Measurements from ENCODE around the gene CRYGN.

DNA sequence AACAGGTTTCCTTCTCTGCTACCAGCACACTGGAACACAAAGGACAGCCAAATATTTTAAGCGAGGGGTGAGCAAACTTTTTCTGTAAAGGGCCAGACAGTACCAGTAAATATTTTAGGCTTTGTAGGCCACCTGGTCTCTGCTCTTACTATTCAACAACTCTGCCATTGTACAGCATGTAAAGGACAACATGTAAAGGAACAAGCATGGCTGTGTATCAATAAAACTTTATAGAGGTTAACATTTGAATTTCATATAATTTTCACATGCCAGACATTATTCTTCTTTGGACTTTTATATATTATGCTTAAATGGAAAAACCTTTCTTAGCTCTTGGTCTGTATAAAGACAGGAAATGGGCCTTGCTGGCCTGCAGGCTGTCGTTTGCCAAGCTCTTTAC lies 49.6 kb upstream of the CRYGN start:
- TF ChIP-seq POLR2A (IDR thresholded peaks at IDR 0.05; ENCODE audit: extremely low read depth, insufficient read length) (no peak), MYC (IDR thresholded peaks at IDR 0.05; ENCODE audit: low read depth, low read length) (no peak)
- TF ChIP-seq, protein P1, sequence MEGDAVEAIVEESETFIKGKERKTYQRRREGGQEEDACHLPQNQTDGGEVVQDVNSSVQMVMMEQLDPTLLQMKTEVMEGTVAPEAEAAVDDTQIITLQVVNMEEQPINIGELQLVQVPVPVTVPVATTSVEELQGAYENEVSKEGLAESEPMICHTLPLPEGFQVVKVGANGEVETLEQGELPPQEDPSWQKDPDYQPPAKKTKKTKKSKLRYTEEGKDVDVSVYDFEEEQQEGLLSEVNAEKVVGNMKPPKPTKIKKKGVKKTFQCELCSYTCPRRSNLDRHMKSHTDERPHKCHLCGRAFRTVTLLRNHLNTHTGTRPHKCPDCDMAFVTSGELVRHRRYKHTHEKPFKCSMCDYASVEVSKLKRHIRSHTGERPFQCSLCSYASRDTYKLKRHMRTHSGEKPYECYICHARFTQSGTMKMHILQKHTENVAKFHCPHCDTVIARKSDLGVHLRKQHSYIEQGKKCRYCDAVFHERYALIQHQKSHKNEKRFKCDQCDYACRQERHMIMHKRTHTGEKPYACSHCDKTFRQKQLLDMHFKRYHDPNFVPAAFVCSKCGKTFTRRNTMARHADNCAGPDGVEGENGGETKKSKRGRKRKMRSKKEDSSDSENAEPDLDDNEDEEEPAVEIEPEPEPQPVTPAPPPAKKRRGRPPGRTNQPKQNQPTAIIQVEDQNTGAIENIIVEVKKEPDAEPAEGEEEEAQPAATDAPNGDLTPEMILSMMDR (IDR thresholded peaks at IDR 0.05; ENCODE audit: low read depth, low read length): no peak
- TF ChIP-seq, protein P2, sequence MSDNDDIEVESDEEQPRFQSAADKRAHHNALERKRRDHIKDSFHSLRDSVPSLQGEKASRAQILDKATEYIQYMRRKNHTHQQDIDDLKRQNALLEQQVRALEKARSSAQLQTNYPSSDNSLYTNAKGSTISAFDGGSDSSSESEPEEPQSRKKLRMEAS (IDR thresholded peaks at IDR 0.05; ENCODE audit: low read depth, low read length): no peak
